Activated CD8-positive, alpha-beta T cell treated with anti-CD3 and anti-CD28 coated beads for 36 hours (primary cell): Measurements from ENCODE around the gene AHI1. TPM values are rescaled to one million over a fixed set of nuclear protein-coding genes. Genes with fewer than 3 reads are reported as not detected.

ENCODE experiments used
- ATAC-seq: fragments of 200-7000 bp; cut with Tn5 transposase; one replicate; pipeline ENCODE4 v1.10.0; 2021; ENCODE audit warnings: mild to moderate bottlenecking, moderate library complexity
- CTCF ChIA-PET: fragments of 350-600 bp; sonication (Branson Sonifier 250); formaldehyde crosslinking; loops from one replicate; lab custom pipeline; 2021; ENCODE audit warnings: antibody characterized with exemption; lab: Charles Lee
- POLR2A ChIA-PET: fragments of 350-600 bp; sonication (Branson Sonifier 250); formaldehyde crosslinking; loops from one replicate; lab custom pipeline; 2021; ENCODE audit warnings: antibody characterized with exemption; lab: Charles Lee
- DNase-seq: peaks from one replicate; pipeline ENCODE4 v3.0.0-alpha.2; 2020
- H3K27ac Mint-ChIP-seq: one replicate; pipeline ENCODE4 v1.8.0; 2021; ENCODE audit warnings: mild to moderate bottlenecking, mixed read lengths
- H3K27me3 Mint-ChIP-seq: one replicate; pipeline ENCODE4 v1.8.0; 2021; ENCODE audit warnings: mixed read lengths
- H3K36me3 Mint-ChIP-seq: one replicate; pipeline ENCODE4 v1.8.0; 2021; ENCODE audit warnings: low read depth, mixed read lengths
- H3K4me1 Mint-ChIP-seq: one replicate; pipeline ENCODE4 v1.8.0; 2021; ENCODE audit warnings: low read depth, mixed read lengths
- H3K4me3 Mint-ChIP-seq: one replicate; pipeline ENCODE4 v1.8.0; 2021; ENCODE audit warnings: mild to moderate bottlenecking, moderate library complexity, mixed read lengths
- H3K9me3 Mint-ChIP-seq: one replicate; pipeline ENCODE4 v1.8.0; 2021; ENCODE audit warnings: mixed read lengths
- CTCF ChIP-seq: fragments of 200-600 bp; IDR thresholded peaks from one replicate; pipeline ENCODE4 v1.8.0; 2022; ENCODE audit warnings: antibody characterized with exemption, mild to moderate bottlenecking
- intact Hi-C: fragments of 100-400 bp; cut with micrococcal nuclease; formaldehyde crosslinking; loops from one replicate; pipeline ENCODE4 v1.10.0; 2022
- total RNA-seq, 2 experiments: library from RNA; stranded (reverse); gene quantifications; one replicate each; pipeline ENCODE4 v1.2.3, GENCODE V29; 2021

AHI1 gene
- total RNA-seq, 2 experiments from 2014 or later, result 32.1 to 33.3 TPM

DNA sequence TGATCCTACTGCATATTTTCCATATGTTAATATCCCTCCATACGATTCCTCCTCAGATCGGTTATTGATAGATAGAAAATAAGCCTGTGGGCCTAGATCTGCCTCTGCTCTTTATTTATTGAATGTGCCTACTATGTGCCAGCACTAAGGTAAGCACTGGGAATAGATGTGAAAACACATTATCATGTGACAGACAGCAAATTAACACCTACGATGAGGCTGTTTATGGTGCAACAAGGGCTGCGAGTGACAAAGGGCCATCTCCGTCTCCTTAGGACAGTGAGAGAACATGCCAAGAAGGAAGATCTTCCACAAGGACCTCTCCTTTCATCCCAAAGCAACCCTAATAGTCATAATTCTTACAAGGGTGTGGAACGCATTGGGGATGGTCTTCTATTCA is 225.9 kb downstream of the AHI1 start:
- no peak overlapping the region for H3K27ac Mint-ChIP-seq
- intact Hi-C loops, result no loop called here
- H3K4me1 Mint-ChIP-seq, result peaks cover 5% of the 10 kb centered on the region

GRCh38 chr6:135270676-135271536 is 226.6 kb downstream of the AHI1 start:
- Mint-ChIP-seq H3K27ac (no peak overlapping the region), H3K36me3 (no peaks in the 10 kb centered on the region), H3K9me3 (no peaks in the 10 kb centered on the region), H3K4me1 (peaks cover 5% of the 10 kb centered on the region), H3K27me3 (peaks cover 4% of the 10 kb centered on the region), H3K4me3 (no peak overlapping the region)
- ATAC-seq (no peak), DNase-seq (no peak)
- TF ChIP-seq CTCF, result no peak
- intact Hi-C loops, result no loop called here
- POLR2A ChIA-PET, result no interaction called here
- CTCF ChIA-PET, result interaction anchor here (1.0 kb wide), 1 partner anchor 12 kb away, joined by 3 read pairs; no protein-coding TSS in a partner anchor

More for the DNA sequence above, 225.9 kb downstream of the AHI1 start:
- TF ChIP-seq CTCF, result no peak
- no peak for ATAC-seq
- Mint-ChIP-seq H3K4me3 (no peak overlapping the region), H3K36me3 (no peaks in the 10 kb centered on the region), H3K27me3 (peaks cover 7% of the 10 kb centered on the region), H3K9me3 (no peaks in the 10 kb centered on the region)
- ChIA-PET POLR2A (no interaction called here), CTCF (interaction anchor here (1.0 kb wide), 1 partner anchor 13 kb away, joined by 3 read pairs; no protein-coding TSS in a partner anchor)
- no peak for DNase-seq

DNA sequence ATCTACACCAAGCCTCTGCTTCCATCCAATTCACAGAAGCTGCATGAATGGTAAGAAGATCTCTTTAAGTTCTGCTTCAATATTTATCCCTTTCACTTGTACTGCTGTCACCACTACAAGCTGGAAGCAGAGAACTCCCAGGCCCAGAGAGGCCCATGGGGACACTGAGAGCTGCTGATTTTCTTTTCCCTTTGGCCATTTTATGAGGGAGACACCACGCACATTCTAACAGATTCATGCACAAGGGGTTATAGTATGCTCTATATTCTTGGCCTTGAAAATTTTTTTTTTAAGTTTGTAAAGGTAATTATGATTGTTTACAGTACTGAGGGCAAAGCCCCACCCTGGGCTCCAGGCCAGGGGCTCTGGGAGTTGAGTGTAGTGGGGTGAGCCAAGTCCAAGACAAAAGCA is 228.1 kb downstream of the AHI1 start:
- intact Hi-C loops, result no loop called here
- no peak overlapping the region for H3K27ac Mint-ChIP-seq
- no peak overlapping the region for H3K4me3 Mint-ChIP-seq
- ATAC-seq (no peak), DNase-seq (no peak)
- no peak for TF ChIP-seq CTCF
- H3K4me1 Mint-ChIP-seq, result peaks cover 11% of the 10 kb centered on the region
- CTCF ChIA-PET, result interaction anchor here (0.8 kb wide), 1 partner anchor 86 kb away, joined by 3 read pairs; no protein-coding TSS in a partner anchor
- H3K9me3 Mint-ChIP-seq, result no peaks in the 10 kb centered on the region
- POLR2A ChIA-PET, result no interaction called here
- H3K27me3 Mint-ChIP-seq, result peaks cover 2% of the 10 kb centered on the region
- H3K36me3 Mint-ChIP-seq, result no peaks in the 10 kb centered on the region

- intact Hi-C loops, result no loop called here
Observed at GRCh38 chr6:135268740-135269139, 228.8 kb downstream of the AHI1 start.

More at GRCh38 chr6:135268740-135269139, 228.8 kb downstream of the AHI1 start:
- POLR2A ChIA-PET, result no interaction called here
- H3K4me1 Mint-ChIP-seq, result peaks cover 11% of the 10 kb centered on the region
- ATAC-seq, result peak; percentile 72
- DNase-seq, result peak; percentile 16
- no peak for TF ChIP-seq CTCF
- CTCF ChIA-PET, result interaction anchor here (0.5 to 2.5 kb wide), 5 partner anchors 10 to 156 kb away, joined by 3 to 14 read pairs (median 4); no protein-coding TSS in a partner anchor
- no peaks in the 10 kb centered on the region for H3K9me3 Mint-ChIP-seq
- H3K36me3 Mint-ChIP-seq, result no peaks in the 10 kb centered on the region
- no peak overlapping the region for H3K4me3 Mint-ChIP-seq
- H3K27ac Mint-ChIP-seq, result no peak overlapping the region
- peaks cover 1% of the 10 kb centered on the region for H3K27me3 Mint-ChIP-seq
